Fibroblast of villous mesenchyme (primary cell): ENCODE results near the gene ATRNL1. TPM values are rescaled to one million over a fixed set of nuclear protein-coding genes. Genes with fewer than 3 reads are reported as not detected.
A peak's percentile ranks its signal among the peaks of the same experiment; 100 is the strongest.
"Not testable (repeated sequence)": the region's sequence is repeated elsewhere in the genome, so short reads cannot be mapped to it uniquely, and the experiment has no call there.

Experiments used
- DNase-seq: peaks from one replicate; pipeline ENCODE4 v3.0.0-alpha.2; 2010; ENCODE audit warnings: low read depth
- H3K4me3 ChIP-seq: 2 replicates; pipeline ENCODE4 v1.5.1; 2011; ENCODE audit warnings: low read depth, mild to moderate bottlenecking, low read length
- total RNA-seq: library from RNA; depleted of rRNA; stranded (reverse); fragments of >200 nt; gene quantifications from 2 replicates; pipeline ENCODE4 v1.2.3, GENCODE V29; 2012
- TF ChIP-seq, protein P1 (sequence below): IDR thresholded peaks from 2 replicates; pipeline ENCODE4 v1.5.1; 2012; ENCODE audit warnings: low read depth, mild to moderate bottlenecking, low read length; ENCODE audit not compliant: insufficient read depth

ATRNL1 gene
- total RNA-seq, 1 donor: 13.0 TPM

DNA sequence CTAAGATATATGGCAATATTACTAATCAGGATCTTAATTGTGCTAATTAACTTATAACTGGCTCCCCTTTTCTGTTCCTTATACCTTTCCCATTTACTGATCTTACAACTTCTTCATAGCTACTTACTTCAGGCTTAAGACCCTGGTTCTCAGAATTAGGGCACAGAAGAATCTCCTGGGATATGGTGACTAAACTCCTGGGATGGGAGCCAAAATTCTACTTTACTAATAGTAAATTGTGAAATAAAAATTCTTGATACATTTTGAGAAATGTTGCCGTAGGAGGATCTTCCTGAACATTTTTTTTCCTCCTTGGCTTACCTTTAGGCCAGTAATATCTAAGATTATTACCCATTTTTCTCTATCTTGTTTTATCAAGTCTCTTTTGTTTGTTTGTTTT, 309.5 kb downstream of the ATRNL1 start:
- TF ChIP-seq, protein P1, sequence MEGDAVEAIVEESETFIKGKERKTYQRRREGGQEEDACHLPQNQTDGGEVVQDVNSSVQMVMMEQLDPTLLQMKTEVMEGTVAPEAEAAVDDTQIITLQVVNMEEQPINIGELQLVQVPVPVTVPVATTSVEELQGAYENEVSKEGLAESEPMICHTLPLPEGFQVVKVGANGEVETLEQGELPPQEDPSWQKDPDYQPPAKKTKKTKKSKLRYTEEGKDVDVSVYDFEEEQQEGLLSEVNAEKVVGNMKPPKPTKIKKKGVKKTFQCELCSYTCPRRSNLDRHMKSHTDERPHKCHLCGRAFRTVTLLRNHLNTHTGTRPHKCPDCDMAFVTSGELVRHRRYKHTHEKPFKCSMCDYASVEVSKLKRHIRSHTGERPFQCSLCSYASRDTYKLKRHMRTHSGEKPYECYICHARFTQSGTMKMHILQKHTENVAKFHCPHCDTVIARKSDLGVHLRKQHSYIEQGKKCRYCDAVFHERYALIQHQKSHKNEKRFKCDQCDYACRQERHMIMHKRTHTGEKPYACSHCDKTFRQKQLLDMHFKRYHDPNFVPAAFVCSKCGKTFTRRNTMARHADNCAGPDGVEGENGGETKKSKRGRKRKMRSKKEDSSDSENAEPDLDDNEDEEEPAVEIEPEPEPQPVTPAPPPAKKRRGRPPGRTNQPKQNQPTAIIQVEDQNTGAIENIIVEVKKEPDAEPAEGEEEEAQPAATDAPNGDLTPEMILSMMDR: no peak
- DNase-seq: peak; percentile 36
- no peak overlapping the region for H3K4me3 ChIP-seq

DNA sequence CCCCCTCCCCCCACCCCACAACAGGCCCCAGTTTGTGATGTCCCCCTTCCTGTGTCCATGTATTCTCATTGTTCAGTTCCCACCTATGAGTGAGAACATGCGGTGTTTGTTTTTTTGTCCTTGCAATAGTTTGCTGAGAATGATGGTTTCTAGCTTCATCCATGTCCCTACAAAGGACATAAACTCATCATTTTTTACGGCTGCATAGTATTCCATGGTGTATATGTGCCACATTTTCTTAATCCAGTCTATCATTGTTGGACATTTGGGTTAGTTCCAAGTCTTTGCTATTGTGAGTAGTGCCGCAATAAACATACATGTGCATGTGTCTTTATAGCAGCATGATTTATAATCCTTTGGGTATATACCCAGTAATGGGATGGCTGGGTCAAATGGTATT, 312.7 kb downstream of the ATRNL1 start:
- not testable (repeated sequence) for DNase-seq, H3K4me3 ChIP-seq

DNA sequence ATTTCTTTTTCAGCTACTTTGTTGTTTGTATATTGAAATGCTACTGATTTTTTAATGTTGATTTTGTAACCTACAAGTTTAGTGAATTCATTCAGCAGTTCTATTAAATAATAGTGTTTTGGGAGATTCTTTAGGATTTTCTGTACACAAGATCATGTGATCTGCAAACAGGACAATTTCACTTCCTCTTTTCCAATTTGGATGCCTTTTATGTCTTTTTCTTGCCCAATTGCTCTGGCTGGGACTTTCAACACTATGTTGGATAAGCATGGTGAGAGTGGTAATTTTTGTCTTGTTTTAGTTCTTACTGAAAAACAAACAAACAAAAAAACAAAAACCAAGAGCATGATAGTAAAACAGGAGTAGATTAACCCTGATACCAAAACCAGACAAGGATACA, 316.2 kb downstream of the ATRNL1 start:
- TF ChIP-seq, protein P1: no peak
- DNase-seq: no peak
- H3K4me3 ChIP-seq: no peak overlapping the region

DNA sequence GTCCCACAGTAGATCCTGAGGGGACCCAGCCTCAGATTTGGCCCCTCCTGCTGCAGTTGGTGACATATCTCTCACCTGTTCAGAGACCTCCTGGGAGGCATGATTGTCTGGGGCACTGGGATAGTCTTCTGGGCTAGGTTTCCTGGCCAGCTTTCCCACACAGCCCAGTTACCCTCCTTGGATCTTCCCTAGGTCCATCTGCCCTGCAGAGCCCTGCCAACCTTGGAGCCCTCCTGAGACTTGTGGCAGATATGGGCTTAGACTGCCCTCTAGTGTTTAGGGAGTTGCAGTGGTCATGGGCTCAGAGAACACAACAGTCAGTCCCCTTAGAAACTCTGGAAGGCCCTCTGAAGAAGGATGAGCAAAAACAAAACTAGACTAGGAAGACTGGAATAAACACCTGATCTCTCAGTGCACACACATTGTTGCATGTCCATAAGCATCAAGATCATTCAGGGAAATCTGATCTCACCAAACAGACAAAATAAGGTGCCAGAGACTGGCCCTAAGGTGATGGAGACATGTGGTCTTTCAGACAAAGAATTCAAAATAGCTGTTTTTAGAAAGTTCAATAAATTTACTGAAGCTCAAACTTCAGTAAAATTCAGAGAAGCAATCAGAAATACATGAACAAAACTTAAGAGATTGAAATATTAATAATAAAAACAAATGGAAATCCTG, 324.6 kb downstream of the ATRNL1 start:
- DNase-seq: peak; percentile 41
- TF ChIP-seq, protein P1: peak; percentile 74

DNA sequence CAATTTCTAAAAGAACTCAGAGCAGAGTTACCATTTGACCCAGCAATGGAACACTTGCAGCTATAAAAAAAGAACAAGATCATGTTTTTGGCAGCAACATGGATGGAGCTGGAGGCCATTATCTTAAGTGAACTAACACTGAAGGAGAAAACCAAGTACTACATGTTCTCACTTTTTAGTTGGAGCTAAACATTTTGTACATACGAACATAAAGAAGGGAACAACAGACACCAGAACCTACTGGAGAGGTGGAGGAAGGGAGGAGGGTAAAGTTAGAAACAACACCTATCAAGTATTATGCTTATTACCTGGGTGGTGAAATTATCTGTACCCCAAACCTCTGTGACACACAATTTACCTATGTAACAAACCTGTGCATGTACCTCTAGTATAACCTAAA, 329.5 kb downstream of the ATRNL1 start:
- TF ChIP-seq, protein P1: no peak
- no peak for DNase-seq
- H3K4me3 ChIP-seq: no peak overlapping the region

More for the DNA sequence above, 324.6 kb downstream of the ATRNL1 start:
- no peak overlapping the region for H3K4me3 ChIP-seq

DNA sequence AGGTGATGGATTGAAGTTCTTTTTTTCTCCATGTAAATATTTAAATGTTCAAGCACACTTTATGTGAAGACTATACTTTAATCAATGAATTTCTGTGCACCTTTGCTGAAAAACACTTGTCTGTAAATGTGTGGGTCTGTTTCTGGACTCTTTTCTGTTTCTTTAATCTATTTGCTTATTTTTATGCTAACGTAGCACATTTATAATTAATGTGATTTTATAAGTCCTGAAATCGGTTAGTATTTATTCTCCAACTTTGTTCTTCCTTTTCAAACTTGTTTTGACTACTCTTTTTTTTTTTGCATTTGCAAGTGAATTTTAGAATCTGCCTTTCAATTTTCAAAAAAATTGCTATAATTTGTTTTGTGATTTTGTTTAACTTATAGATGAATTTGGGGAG, 334.4 kb downstream of the ATRNL1 start:
- H3K4me3 ChIP-seq: no peak overlapping the region
- no peak for DNase-seq
- TF ChIP-seq, protein P1: no peak

DNA sequence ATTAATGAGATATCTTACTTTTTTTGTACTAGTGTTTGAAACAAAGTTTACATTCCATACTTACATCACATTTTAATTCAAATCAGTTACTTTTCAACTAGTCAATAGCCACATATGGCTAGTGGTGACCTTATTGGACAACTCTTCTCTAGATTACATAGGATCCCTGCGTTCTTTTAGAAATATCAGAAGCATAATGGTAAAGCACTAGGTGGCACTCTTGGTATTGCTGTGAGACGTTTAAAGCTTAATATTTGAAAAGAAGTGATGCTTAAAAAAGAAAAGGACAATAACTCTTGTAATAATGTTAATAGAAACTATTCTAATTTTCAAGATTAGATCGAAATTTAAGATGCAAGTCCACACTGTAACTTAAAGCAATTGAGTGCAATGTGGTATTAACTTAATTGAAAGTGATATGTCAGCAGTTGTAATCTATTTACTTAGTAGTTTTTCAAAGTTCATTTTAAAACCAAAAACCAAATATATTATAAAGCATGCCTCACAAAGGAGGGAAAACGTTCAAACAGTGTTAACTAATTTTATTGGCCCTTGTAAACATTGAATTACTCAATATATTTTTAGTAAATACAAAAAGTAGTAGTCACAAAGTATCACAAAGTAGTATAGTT, 339.1 kb downstream of the ATRNL1 start:
- DNase-seq: peak; percentile 11
- no peak overlapping the region for H3K4me3 ChIP-seq
- TF ChIP-seq, protein P1: peak; percentile 27
